B cell (primary cell): ENCODE data around the gene ZDHHC18. TPM values are rescaled to one million over a fixed set of nuclear protein-coding genes. Genes with fewer than 3 reads are reported as not detected.
"Not testable (repeated sequence)": the region's sequence is repeated elsewhere in the genome, so short reads cannot be mapped to it uniquely, and the experiment has no call there.

ENCODE experiments used
- ATAC-seq: fragments of 200-7000 bp; cut with Tn5 transposase; one replicate; pipeline ENCODE4 v1.10.0; 2021; ENCODE audit warnings: low read depth, mild to moderate bottlenecking, moderate number of reproducible peaks, moderate library complexity
- CTCF ChIA-PET: fragments of 350-600 bp; sonication (Branson Sonifier 250); formaldehyde crosslinking; loops from one replicate; lab custom pipeline; 2021; ENCODE audit warnings: antibody characterized with exemption, inconsistent platforms; lab: Charles Lee
- POLR2A ChIA-PET: fragments of 350-600 bp; sonication (Branson Sonifier 250); formaldehyde crosslinking; loops from one replicate; lab custom pipeline; 2021; ENCODE audit warnings: antibody characterized with exemption; lab: Charles Lee
- DNase-seq: peaks from one replicate; pipeline ENCODE4 v3.0.0; 2013
- H2AFZ ChIP-seq: 2 replicates; pipeline ENCODE4 v1.6.1; 2012; ENCODE audit warnings: mild to moderate bottlenecking, low read depth, low read length; ENCODE audit not compliant: insufficient read depth, poor library complexity, severe bottlenecking
- H3K27ac ChIP-seq, 2 donors: 1 replicate in 1 of 2; 2 replicates in 1 of 2; pipeline ENCODE4 v1.5.1; 2012 to 2013; ENCODE audit warnings: low read length in 2 of 2, mild to moderate bottlenecking in 2 of 2, moderate library complexity in 1 of 2
- H3K27me3 ChIP-seq, 4 experiments: fragments of 200-600 bp in 1 of 4; sonication (generic) in 1 of 4; replicated peaks in 1 of 4; 1 replicate in 2 of 4; 2 replicates in 2 of 4; pipeline versions ENCODE4 v1.6.1 to v1.7.0; 2013 to 2016; ENCODE audit warnings: low read length in 3 of 4, mild to moderate bottlenecking in 2 of 4, mixed read lengths in 1 of 4, moderate library complexity in 1 of 4; ENCODE audit not compliant: insufficient read depth in 4 of 4, control insufficient read depth in 3 of 4; ENCODE audit errors: control extremely low read depth in 1 of 4
- H3K36me3 ChIP-seq, 2 experiments: replicated peaks in 1 of 2; 1 replicate in 1 of 2; 2 replicates in 1 of 2; pipeline versions ENCODE4 v1.6.1 to v1.7.1; 2013; ENCODE audit warnings: low read length in 1 of 2; ENCODE audit not compliant: insufficient read depth in 2 of 2, control insufficient read depth in 1 of 2; ENCODE audit errors: control extremely low read depth in 1 of 2, extremely low read depth in 1 of 2
- H3K4me1 ChIP-seq, 2 donors: fragments of 200-600 bp in 1 of 2; sonication (generic) in 1 of 2; 1 replicate in 1 of 2; 2 replicates in 1 of 2; pipeline versions ENCODE4 v1.5.1 to v1.6.1; 2013 to 2017; ENCODE audit warnings: low read length in 2 of 2; ENCODE audit not compliant: control insufficient read depth in 2 of 2, insufficient read depth in 2 of 2
- H3K4me2 ChIP-seq: replicated peaks from 2 replicates; pipeline ENCODE3; 2012; ENCODE audit warnings: mild to moderate bottlenecking, low read depth, low read length; ENCODE audit not compliant: poor library complexity, severe bottlenecking
- H3K4me3 ChIP-seq, 5 experiments: fragments of 200-600 bp in 1 of 5; sonication (generic) in 1 of 5; 1 replicate in 3 of 5; 2 replicates in 2 of 5; pipeline versions ENCODE4 v1.5.1 to v1.7.0; 2011 to 2016; ENCODE audit warnings: low read length in 4 of 5, mild to moderate bottlenecking in 4 of 5, low read depth in 2 of 5, control low read depth in 1 of 5, moderate library complexity in 1 of 5; ENCODE audit not compliant: insufficient read depth in 1 of 5; ENCODE audit errors: control extremely low read depth in 1 of 5, extremely low read depth in 1 of 5
- H3K79me2 ChIP-seq: fragments of 200-600 bp; sonication (generic); one replicate; pipeline ENCODE4 v1.6.0; 2016; ENCODE audit warnings: low read length; ENCODE audit not compliant: control insufficient read depth, insufficient read depth
- H3K9ac ChIP-seq: fragments of 200-600 bp; sonication (generic); 2 replicates; pipeline ENCODE4 v1.6.1; 2017; ENCODE audit warnings: mild to moderate bottlenecking, low read length, moderate library complexity
- H3K9me3 ChIP-seq, 3 donors: one replicate each; pipeline versions ENCODE4 v1.6.1 to v1.7.1; 2013; ENCODE audit warnings: low read length in 2 of 3; ENCODE audit not compliant: control insufficient read depth in 2 of 3, insufficient read depth in 1 of 3; ENCODE audit errors: control extremely low read depth in 1 of 3
- H4K20me1 ChIP-seq: 2 replicates; pipeline ENCODE4 v1.6.0; 2012; ENCODE audit warnings: mild to moderate bottlenecking, low read length; ENCODE audit not compliant: insufficient read depth, control insufficient read depth, poor library complexity, severe bottlenecking
- H3K27ac Mint-ChIP-seq: one replicate; pipeline ENCODE4 v1.8.0; 2021; ENCODE audit warnings: mixed read lengths
- H3K27me3 Mint-ChIP-seq: one replicate; pipeline ENCODE4 v1.8.0; 2021; ENCODE audit warnings: mixed read lengths
- H3K4me1 Mint-ChIP-seq: one replicate; pipeline ENCODE4 v1.8.0; 2021; ENCODE audit warnings: mixed read lengths
- H3K4me3 Mint-ChIP-seq: one replicate; pipeline ENCODE4 v1.8.0; 2021; ENCODE audit warnings: mixed read lengths
- H3K9me3 Mint-ChIP-seq: one replicate; pipeline ENCODE4 v1.8.0; 2022; ENCODE audit warnings: mixed read lengths; ENCODE audit not compliant: insufficient read depth
- EZH2 ChIP-seq: IDR thresholded peaks from 2 replicates; pipeline ENCODE4 v1.6.1; 2012; ENCODE audit warnings: borderline replicate concordance, low read depth, mild to moderate bottlenecking, moderate library complexity, low read length; ENCODE audit not compliant: insufficient read depth, poor library complexity, severe bottlenecking
- WGBS: methylation state at CpG from one replicate; pipeline ENCODE4 v1.1.5; 2013; ENCODE audit warnings: missing lambda C conversion rate; ENCODE audit not compliant: insufficient coverage; 5-methylcytosine and 5-hydroxymethylcytosine counted together
- intact Hi-C: fragments of 100-400 bp; cut with micrococcal nuclease; formaldehyde crosslinking; loops from one replicate; pipeline ENCODE4 v1.10.0; 2022
- polyA plus RNA-seq: library from polyadenylated mRNA; depleted of rRNA; stranded (reverse); fragments of >200 nt; gene quantifications from 2 replicates; pipeline ENCODE4 v1.2.3, GENCODE V29; 2012
- total RNA-seq, 2 donors: library from RNA; stranded (reverse); fragments of 120-200 nt in 1 of 2; gene quantifications; 1 replicate in 1 of 2; 2 replicates in 1 of 2; pipeline versions ENCODE4 v1.2.3 to v1.2.4, GENCODE V29; 2013 to 2022
- TF ChIP-seq, protein P1 (sequence below): fragments of 200-600 bp; IDR thresholded peaks from one replicate; pipeline ENCODE4 v1.8.0; 2022; ENCODE audit warnings: antibody characterized with exemption, mild to moderate bottlenecking

ZDHHC18 gene
- total and polyA plus RNA-seq, 2 donors (not counting 1 experiment from before 2014, with no cell fraction given): 25.8 to 30.8 TPM

DNA sequence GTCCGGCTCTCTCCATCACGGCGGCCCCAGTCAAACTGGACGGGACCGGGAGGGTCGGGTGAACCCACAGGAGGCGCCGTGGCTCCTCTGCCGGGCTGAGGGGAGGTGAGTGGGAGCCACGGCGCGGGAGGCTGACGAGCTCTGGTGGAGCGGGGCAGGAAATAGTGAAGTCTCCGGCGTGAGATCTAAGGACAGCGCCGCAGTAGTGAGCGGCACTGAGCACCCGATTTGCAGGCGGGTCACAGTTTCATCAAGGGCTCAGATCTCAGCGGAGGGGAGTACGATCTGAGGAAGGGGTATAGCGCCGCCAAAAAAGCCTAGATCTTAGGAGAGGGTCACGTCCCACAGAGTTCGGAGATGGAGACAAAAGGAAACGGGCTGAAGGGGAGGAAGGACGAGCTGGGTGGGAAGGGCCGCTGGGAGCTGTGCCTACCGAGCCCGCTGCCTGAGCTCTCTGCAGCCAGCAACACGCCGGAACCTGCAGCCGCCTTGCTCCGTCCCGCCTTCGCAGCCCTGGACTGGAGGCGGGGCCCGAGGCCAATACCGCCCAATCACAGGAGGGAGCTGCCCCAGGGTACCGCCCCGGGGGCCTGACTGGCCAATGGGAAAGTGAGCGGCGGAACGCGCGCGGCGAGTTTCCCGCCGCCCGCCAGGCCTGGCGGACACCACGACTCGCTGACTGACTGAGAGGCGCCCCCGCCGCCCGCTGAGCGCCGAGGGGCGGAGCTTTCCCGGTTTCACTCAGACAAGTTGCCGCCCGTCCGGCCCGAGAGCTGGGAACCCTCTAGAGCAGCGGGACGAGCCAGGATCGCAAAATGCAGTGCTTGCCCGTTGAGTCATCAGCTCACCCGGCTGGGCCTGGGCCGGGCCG is 38.4 kb downstream of the ZDHHC18 start:
- TF ChIP-seq, protein P1, sequence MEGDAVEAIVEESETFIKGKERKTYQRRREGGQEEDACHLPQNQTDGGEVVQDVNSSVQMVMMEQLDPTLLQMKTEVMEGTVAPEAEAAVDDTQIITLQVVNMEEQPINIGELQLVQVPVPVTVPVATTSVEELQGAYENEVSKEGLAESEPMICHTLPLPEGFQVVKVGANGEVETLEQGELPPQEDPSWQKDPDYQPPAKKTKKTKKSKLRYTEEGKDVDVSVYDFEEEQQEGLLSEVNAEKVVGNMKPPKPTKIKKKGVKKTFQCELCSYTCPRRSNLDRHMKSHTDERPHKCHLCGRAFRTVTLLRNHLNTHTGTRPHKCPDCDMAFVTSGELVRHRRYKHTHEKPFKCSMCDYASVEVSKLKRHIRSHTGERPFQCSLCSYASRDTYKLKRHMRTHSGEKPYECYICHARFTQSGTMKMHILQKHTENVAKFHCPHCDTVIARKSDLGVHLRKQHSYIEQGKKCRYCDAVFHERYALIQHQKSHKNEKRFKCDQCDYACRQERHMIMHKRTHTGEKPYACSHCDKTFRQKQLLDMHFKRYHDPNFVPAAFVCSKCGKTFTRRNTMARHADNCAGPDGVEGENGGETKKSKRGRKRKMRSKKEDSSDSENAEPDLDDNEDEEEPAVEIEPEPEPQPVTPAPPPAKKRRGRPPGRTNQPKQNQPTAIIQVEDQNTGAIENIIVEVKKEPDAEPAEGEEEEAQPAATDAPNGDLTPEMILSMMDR: no peak
- TF ChIP-seq EZH2: no peak
- ChIA-PET CTCF (interaction anchor here (0.5 to 3.8 kb wide), 18 partner anchors 10 to 804 kb away, joined by 3 to 22 read pairs (median 6); partner anchors contain the start of gene GPN2), POLR2A (interaction anchor here (0.5 to 2.8 kb wide), 14 partner anchors 9 to 1095 kb away, joined by 3 to 26 read pairs (median 4); partner anchors contain the start of genes GPATCH3, GPN2, PIGV and XKR8)
- Mint-ChIP-seq H3K4me1 (peaks cover 20% of the 10 kb centered on the region), H3K27me3 (no peaks in the 10 kb centered on the region), H3K9me3 (no peaks in the 10 kb centered on the region), H3K4me3 (peak overlapping the region; percentile 94), H3K27ac (peak overlapping the region; percentile 89)
- peak overlapping the region; percentile 80 to 99 (median 89) for H3K4me3 ChIP-seq
- no peaks in the 10 kb centered on the region for H4K20me1 ChIP-seq
- H3K9me3 ChIP-seq: no peaks in the 10 kb centered on the region
- H3K27me3 ChIP-seq: no peaks in the 10 kb centered on the region
- no peaks in the 10 kb centered on the region for H3K79me2 ChIP-seq
- under 1% methylated on average over 75 of the region's 75 CpGs for WGBS
- peak overlapping the region; percentile 99 for H2AFZ ChIP-seq
- ATAC-seq: peak; percentile 95
- H3K4me1 ChIP-seq: peaks cover 9 to 25% of the 10 kb centered on the region in 2 donors
- intact Hi-C loops: loop anchor here (1.0 to 2.0 kb wide), 7 partner anchors 13 to 56 kb away; partner anchors contain the start of genes GPATCH3, GPN2 and NUDC
- H3K36me3 ChIP-seq: no peaks in the 10 kb centered on the region
- DNase-seq: peak; percentile 97
- peak overlapping the region; percentile 86 to 90 for H3K27ac ChIP-seq
- H3K4me2 ChIP-seq: peak overlapping the region; percentile 95
- H3K9ac ChIP-seq: peak overlapping the region; percentile 99

DNA sequence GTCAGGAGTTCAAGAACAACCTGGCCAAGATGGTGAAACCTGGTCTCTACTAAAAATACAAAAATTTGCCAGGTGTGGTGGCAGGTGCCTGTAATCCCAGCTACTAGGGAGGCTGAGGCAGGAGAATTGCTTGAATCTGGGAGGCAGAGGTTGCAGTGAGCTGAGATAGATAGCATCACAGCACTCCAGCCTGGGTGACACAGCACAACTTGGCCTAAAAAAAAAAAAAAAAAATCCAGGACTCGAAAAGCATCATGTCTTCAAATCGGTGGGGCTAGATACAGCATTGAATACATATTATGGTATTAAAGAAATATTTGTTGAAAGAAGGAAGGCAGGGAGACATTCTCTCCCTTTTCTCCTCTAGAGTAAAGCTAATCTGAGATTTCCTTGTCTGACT is 46.6 kb downstream of the ZDHHC18 start:
- H3K4me3 ChIP-seq, H3K27ac Mint-ChIP-seq, H3K9ac ChIP-seq, H3K4me1 ChIP-seq, H3K9me3 Mint-ChIP-seq, H3K27me3 Mint-ChIP-seq, H3K27me3 ChIP-seq, H3K79me2 ChIP-seq, H2AFZ ChIP-seq, H3K4me1 Mint-ChIP-seq, H3K9me3 ChIP-seq, DNase-seq, H3K4me3 Mint-ChIP-seq, H3K27ac ChIP-seq, H3K4me2 ChIP-seq, ATAC-seq, intact Hi-C loops: not testable (repeated sequence)
- no CpG with 5 or more reads among the region's 2 CpGs for WGBS
- Histone ChIP-seq H3K36me3 (peaks cover 4 to 13% of the 10 kb centered on the region in 2 experiments), H4K20me1 (peaks cover 12% of the 10 kb centered on the region)
- CTCF ChIA-PET: interaction anchor here (0.7 to 1.4 kb wide), 6 partner anchors 21 to 323 kb away, joined by 3 to 6 read pairs (median 4); no protein-coding TSS in a partner anchor
- POLR2A ChIA-PET: interaction anchor here (0.6 to 1.1 kb wide), 4 partner anchors 8 to 229 kb away, joined by 4 to 6 read pairs (median 4); no protein-coding TSS in a partner anchor
